ENCODE measurements around the gene PRM3. TPM values are rescaled to one million over a fixed set of nuclear protein-coding genes. Genes with fewer than 3 reads are reported as not detected.

PRM3 gene
- total RNA-seq, 1 experiment from 2014 or later, result not detected

DNA sequence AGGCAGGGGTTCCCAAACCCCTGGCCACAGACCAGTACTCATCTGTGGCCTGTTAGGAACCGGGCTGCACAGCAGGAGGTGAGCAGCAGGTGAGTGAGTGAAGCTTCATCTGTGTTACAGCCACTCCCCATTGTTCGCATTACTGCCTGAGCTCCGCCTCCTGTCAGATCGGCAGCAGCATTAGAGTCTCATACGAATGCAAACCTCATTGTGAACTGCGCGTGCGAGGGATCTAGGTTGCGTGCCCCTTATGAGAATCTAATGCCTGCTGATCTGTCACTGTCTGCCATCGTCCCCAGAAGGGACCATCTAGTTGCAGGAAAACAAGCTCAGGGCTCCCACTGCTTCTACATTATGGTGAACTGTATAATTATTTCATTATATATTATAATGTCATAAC is 46.7 kb upstream of the PRM3 start:
- Histone ChIP-seq H3K4me3 (ENCODE audit: low read depth, low read length) (no peak overlapping the region), H3K4me1 (peaks cover 10% of the 10 kb centered on the region), H3K36me3 (ENCODE audit: control insufficient read depth, insufficient read depth, low read length) (no peaks in the 10 kb centered on the region), H3K27me3 (replicated peaks; ENCODE audit: control insufficient read depth, insufficient read depth, low read length) (no peaks in the 10 kb centered on the region), H3K9me3 (no peaks in the 10 kb centered on the region)
- Mint-ChIP-seq H3K36me3 (ENCODE audit: insufficient read depth, unreplicated experiment) (no peaks in the 10 kb centered on the region), H3K4me1 (ENCODE audit: low read depth, unreplicated experiment) (peaks cover 8% of the 10 kb centered on the region), H3K4me3 (ENCODE audit: unreplicated experiment) (no peak overlapping the region), H3K27me3 (ENCODE audit: insufficient read depth, unreplicated experiment) (no peaks in the 10 kb centered on the region), H3K27ac (ENCODE audit: unreplicated experiment) (no peak overlapping the region), H3K9me3 (ENCODE audit: unreplicated experiment) (no peaks in the 10 kb centered on the region)
- no peak for DNase-seq
- ChIA-PET POLR2A (no interaction called here), CTCF (interaction anchor here (0.7 to 1.1 kb wide), 2 partner anchors 36 to 938 kb away, joined by 3 read pairs; no protein-coding TSS in a partner anchor)
- TF ChIP-seq, protein P1, sequence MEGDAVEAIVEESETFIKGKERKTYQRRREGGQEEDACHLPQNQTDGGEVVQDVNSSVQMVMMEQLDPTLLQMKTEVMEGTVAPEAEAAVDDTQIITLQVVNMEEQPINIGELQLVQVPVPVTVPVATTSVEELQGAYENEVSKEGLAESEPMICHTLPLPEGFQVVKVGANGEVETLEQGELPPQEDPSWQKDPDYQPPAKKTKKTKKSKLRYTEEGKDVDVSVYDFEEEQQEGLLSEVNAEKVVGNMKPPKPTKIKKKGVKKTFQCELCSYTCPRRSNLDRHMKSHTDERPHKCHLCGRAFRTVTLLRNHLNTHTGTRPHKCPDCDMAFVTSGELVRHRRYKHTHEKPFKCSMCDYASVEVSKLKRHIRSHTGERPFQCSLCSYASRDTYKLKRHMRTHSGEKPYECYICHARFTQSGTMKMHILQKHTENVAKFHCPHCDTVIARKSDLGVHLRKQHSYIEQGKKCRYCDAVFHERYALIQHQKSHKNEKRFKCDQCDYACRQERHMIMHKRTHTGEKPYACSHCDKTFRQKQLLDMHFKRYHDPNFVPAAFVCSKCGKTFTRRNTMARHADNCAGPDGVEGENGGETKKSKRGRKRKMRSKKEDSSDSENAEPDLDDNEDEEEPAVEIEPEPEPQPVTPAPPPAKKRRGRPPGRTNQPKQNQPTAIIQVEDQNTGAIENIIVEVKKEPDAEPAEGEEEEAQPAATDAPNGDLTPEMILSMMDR (IDR thresholded peaks at IDR 0.05; ENCODE audit: insufficient read depth in 1 of 2, low read depth in 1 of 2, low read length in 1 of 2, severe bottlenecking in 1 of 2, unreplicated experiment in 1 of 2), result no peak
- no TSS peak for BruUV-seq (replicated peaks)
- intact Hi-C loops (cut with micrococcal nuclease; ENCODE audit: unreplicated experiment), result no loop called here

DNA sequence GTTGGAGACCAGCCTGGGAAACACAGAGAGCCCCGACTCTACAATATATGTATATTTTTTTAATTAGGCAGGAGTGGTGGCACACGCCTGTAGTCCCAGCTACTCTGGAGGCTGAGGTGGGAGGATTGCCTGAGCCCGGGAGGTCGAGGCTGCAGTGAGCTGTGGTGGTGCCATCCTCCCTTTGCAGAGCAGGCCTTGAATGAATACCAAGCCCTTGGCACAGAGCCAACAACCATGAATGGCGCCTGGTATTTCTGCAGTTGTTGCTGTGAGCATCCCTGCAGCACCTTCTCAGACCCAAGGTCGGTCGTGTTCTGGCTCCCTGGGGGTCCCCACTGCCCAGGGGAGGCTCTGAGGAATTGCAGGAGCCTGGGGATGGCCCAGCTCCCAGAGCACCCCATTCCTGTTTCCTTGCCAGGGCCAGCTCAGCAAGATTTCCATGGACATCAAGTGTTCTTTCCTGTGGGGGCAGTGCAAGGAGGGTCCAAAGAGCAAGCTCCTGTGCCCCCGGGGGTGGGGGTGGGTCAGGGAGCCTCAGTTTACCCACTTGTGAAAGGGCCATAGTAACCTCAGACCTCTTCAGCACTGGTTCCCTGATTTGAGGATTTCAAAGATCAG is 46.2 kb upstream of the PRM3 start:
- Histone ChIP-seq H3K4me1 (peaks cover 15% of the 10 kb centered on the region), H3K36me3 (ENCODE audit: control insufficient read depth, insufficient read depth, low read length) (no peaks in the 10 kb centered on the region), H3K9me3 (no peaks in the 10 kb centered on the region), H3K27me3 (replicated peaks; ENCODE audit: control insufficient read depth, insufficient read depth, low read length) (no peaks in the 10 kb centered on the region), H3K4me3 (ENCODE audit: low read depth, low read length) (no peak overlapping the region)
- DNase-seq, result no peak
- Mint-ChIP-seq H3K27ac (ENCODE audit: unreplicated experiment) (no peak overlapping the region), H3K9me3 (ENCODE audit: unreplicated experiment) (no peaks in the 10 kb centered on the region), H3K4me1 (ENCODE audit: low read depth, unreplicated experiment) (peaks cover 8% of the 10 kb centered on the region), H3K36me3 (ENCODE audit: insufficient read depth, unreplicated experiment) (no peaks in the 10 kb centered on the region), H3K4me3 (ENCODE audit: unreplicated experiment) (no peak overlapping the region), H3K27me3 (ENCODE audit: insufficient read depth, unreplicated experiment) (no peaks in the 10 kb centered on the region)
- intact Hi-C loops (cut with micrococcal nuclease; ENCODE audit: unreplicated experiment), result no loop called here
- POLR2A ChIA-PET, result interaction anchor here (1.4 kb wide), 1 partner anchor 64 kb away, joined by 7 read pairs; the partner anchor contains the start of gene SOCS1
- CTCF ChIA-PET, result no interaction called here
- no TSS peak for BruUV-seq (replicated peaks)
- TF ChIP-seq, protein P1 (IDR thresholded peaks at IDR 0.05; ENCODE audit: insufficient read depth in 1 of 2, low read depth in 1 of 2, low read length in 1 of 2, severe bottlenecking in 1 of 2, unreplicated experiment in 1 of 2), result no peak

DNA sequence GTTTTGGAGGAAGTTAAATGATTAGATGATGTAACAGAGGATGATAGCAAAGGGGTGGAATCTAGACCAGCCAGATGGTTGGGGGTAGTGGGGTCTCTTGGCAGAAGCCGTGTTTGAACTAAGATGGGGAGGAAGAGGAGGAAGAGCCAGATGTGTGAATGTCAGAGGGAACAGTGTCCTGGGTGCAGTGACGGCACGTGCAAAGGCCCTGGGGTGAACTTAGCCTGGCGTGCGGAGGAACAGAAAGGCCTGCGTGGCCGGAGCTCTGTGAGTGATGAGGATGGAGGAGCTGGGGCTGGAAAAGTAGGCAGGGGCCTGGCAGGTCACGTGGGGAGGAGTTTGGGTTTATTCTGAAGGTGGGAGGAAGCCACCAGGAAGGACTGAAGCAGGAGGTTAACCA is 45.4 kb upstream of the PRM3 start:
- Mint-ChIP-seq H3K4me1 (ENCODE audit: low read depth, unreplicated experiment) (peaks cover 10% of the 10 kb centered on the region), H3K4me3 (ENCODE audit: unreplicated experiment) (no peak overlapping the region), H3K9me3 (ENCODE audit: unreplicated experiment) (no peaks in the 10 kb centered on the region), H3K27me3 (ENCODE audit: insufficient read depth, unreplicated experiment) (no peaks in the 10 kb centered on the region), H3K27ac (ENCODE audit: unreplicated experiment) (no peak overlapping the region), H3K36me3 (ENCODE audit: insufficient read depth, unreplicated experiment) (peaks cover 3% of the 10 kb centered on the region)
- Histone ChIP-seq H3K4me3 (ENCODE audit: low read depth, low read length) (no peak overlapping the region), H3K4me1 (peaks cover 24% of the 10 kb centered on the region), H3K9me3 (no peaks in the 10 kb centered on the region), H3K27me3 (replicated peaks; ENCODE audit: control insufficient read depth, insufficient read depth, low read length) (no peaks in the 10 kb centered on the region), H3K36me3 (ENCODE audit: control insufficient read depth, insufficient read depth, low read length) (no peaks in the 10 kb centered on the region)
- TF ChIP-seq, protein P1 (IDR thresholded peaks at IDR 0.05; ENCODE audit: insufficient read depth in 1 of 2, low read depth in 1 of 2, low read length in 1 of 2, severe bottlenecking in 1 of 2, unreplicated experiment in 1 of 2), result no peak
- intact Hi-C loops (cut with micrococcal nuclease; ENCODE audit: unreplicated experiment), result no loop called here
- CTCF ChIA-PET, result no interaction called here
- no TSS peak for BruUV-seq (replicated peaks)
- DNase-seq, result no peak
- POLR2A ChIA-PET, result interaction anchor here (0.6 to 1.4 kb wide), 2 partner anchors 10 to 63 kb away, joined by 5 to 7 read pairs; partner anchors contain the start of gene SOCS1
